SH-SY5Y (cell line): ENCODE measurements around the gene LRRC8C.

Experiments
- GATA2 ChIP-seq: IDR thresholded peaks from 2 replicates; pipeline ENCODE4 v1.6.1; 2011; ENCODE audit warnings: mild to moderate bottlenecking, low read depth, low read length
- GATA3 ChIP-seq: IDR thresholded peaks from 2 replicates; pipeline ENCODE4 v1.6.1; 2011; ENCODE audit warnings: low read depth, mild to moderate bottlenecking, low read length, moderate library complexity

- TF ChIP-seq GATA3 (no peak), GATA2 (no peak)
Measured at GRCh38 chr1:89686520-89686919, 53.6 kb downstream of the LRRC8C start.
